Caki2 (cell line): Measurements from ENCODE around the gene ADAMTSL2. TPM values are rescaled to one million over a fixed set of nuclear protein-coding genes. Genes with fewer than 3 reads are reported as not detected.

Experiments
- DNase-seq: peaks from one replicate; pipeline ENCODE4 v3.0.0-alpha.2; 2015; ENCODE audit warnings: low read depth
- in situ Hi-C: cut with HindIII; loops from 2 replicates; pipeline ENCODE4 v1.10.0; 2016; ENCODE audit warnings: low sequenced_read_pairs, low pct_unique_long_range_greater_than_20kb, mixed read lengths
- total RNA-seq: library from RNA; depleted of rRNA; stranded (reverse); fragments of >200 nt; shearing (Covaris generic); gene quantifications from 2 replicates; pipeline ENCODE4 v1.2.3, GENCODE V29; 2014; ENCODE audit warnings: low replicate concordance; rRNA removed

ADAMTSL2 gene
- total RNA-seq: not detected in 2 replicates

- in situ Hi-C loops: no loop called here
- DNase-seq: no peak
These were observed at the start of gene ADAMTSL2 for GRCh38 chr9:133534346-133535291. ADAMTSL2 (plus strand) TSS chr9:133534704; CDS start chr9:133536713, 2,009 bp downstream.

GRCh38 chr9:133485531-133486260, 48.8 kb upstream of the ADAMTSL2 start:
- in situ Hi-C loops: no loop called here
- DNase-seq: no peak

- in situ Hi-C loops: no loop called here
- DNase-seq: no peak
These were observed 47.2 kb upstream of the ADAMTSL2 start for GRCh38 chr9:133487331-133487725.

- in situ Hi-C loops: no loop called here
- DNase-seq: no peak
These were observed 45.7 kb upstream of the ADAMTSL2 start for GRCh38 chr9:133488686-133489252.

GRCh38 chr9:133489253-133490190, 45.0 kb upstream of the ADAMTSL2 start:
- DNase-seq: peak; percentile 27
- in situ Hi-C loops: no loop called here

- DNase-seq: no peak
- in situ Hi-C loops: no loop called here
These were observed 44.3 kb upstream of the ADAMTSL2 start for GRCh38 chr9:133490201-133490681.

- in situ Hi-C loops: no loop called here
These were observed 43.4 kb upstream of the ADAMTSL2 start for GRCh38 chr9:133490865-133491655.

GRCh38 chr9:133491656-133491925, 42.9 kb upstream of the ADAMTSL2 start:
- in situ Hi-C loops: no loop called here
- DNase-seq: no peak

More at GRCh38 chr9:133490865-133491655, 43.4 kb upstream of the ADAMTSL2 start:
- no peak for DNase-seq

- DNase-seq: peak; percentile 16
These were observed 42.2 kb upstream of the ADAMTSL2 start for GRCh38 chr9:133492061-133493021.

GRCh38 chr9:133493428-133493827, 41.1 kb upstream of the ADAMTSL2 start:
- in situ Hi-C loops: no loop called here
- no peak for DNase-seq

More at GRCh38 chr9:133492061-133493021, 42.2 kb upstream of the ADAMTSL2 start:
- in situ Hi-C loops: no loop called here

- in situ Hi-C loops: no loop called here
- DNase-seq: no peak
These were observed 40.5 kb upstream of the ADAMTSL2 start for GRCh38 chr9:133493845-133494540.

- in situ Hi-C loops: no loop called here
- DNase-seq: no peak
These were observed 39.7 kb upstream of the ADAMTSL2 start for GRCh38 chr9:133494636-133495326.

GRCh38 chr9:133495327-133496293, 38.9 kb upstream of the ADAMTSL2 start:
- in situ Hi-C loops: no loop called here
- no peak for DNase-seq
